SK-N-SH (cell line): Measurements from ENCODE around the gene SPRED3.
A peak's percentile ranks its signal among the peaks of the same experiment; 100 is the strongest.

ENCODE experiments used
- GABPA ChIP-seq: IDR thresholded peaks from 2 replicates; pipeline ENCODE4 v1.4.0; 2012; ENCODE audit warnings: low read depth, mild to moderate bottlenecking
- TF ChIP-seq, protein P1 (sequence below): fragments of 200-600 bp; sonication (generic); IDR thresholded peaks from 2 replicates; pipeline ENCODE4 v1.6.1; 2017; ENCODE audit warnings: antibody characterized with exemption, mild to moderate bottlenecking, moderate library complexity

DNA sequence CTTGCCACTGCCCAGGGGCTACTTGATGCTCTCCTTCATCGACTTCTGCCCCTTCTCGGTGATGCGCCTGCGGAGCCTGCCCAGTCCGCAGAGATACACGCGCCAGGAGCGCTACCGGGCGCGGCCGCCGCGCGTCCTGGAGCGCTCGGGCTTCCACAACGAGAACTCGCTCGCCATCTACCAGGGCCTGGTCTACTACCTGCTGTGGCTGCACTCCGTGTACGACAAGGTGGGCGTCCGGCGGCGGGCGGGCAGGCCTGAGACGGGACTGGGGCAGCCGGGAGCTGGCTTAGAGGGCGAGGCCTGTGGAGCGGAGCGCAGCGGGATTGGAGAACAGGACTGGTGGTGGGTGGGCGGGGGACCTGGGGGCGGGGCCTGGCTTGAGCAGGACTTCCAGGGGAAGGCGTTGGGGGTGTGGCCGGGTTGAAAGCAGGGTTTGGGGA lies 26.8 kb upstream of the SPRED3 start:
- no peak for TF ChIP-seq GABPA
- TF ChIP-seq, protein P1, sequence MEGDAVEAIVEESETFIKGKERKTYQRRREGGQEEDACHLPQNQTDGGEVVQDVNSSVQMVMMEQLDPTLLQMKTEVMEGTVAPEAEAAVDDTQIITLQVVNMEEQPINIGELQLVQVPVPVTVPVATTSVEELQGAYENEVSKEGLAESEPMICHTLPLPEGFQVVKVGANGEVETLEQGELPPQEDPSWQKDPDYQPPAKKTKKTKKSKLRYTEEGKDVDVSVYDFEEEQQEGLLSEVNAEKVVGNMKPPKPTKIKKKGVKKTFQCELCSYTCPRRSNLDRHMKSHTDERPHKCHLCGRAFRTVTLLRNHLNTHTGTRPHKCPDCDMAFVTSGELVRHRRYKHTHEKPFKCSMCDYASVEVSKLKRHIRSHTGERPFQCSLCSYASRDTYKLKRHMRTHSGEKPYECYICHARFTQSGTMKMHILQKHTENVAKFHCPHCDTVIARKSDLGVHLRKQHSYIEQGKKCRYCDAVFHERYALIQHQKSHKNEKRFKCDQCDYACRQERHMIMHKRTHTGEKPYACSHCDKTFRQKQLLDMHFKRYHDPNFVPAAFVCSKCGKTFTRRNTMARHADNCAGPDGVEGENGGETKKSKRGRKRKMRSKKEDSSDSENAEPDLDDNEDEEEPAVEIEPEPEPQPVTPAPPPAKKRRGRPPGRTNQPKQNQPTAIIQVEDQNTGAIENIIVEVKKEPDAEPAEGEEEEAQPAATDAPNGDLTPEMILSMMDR = peak; percentile 16; the same call in 1 of the 2 replicates
